OCI-LY7 (cell line): Measurements from ENCODE around the gene RCOR1. TPM values are rescaled to one million over a fixed set of nuclear protein-coding genes. Genes with fewer than 3 reads are reported as not detected.

ENCODE experiments used
- BruUV-seq: library from RNA; stranded (reverse); fragments of 400-500 nt; replicated peaks from 2 replicates; lab custom pipeline; 2021; lab: Mats Ljungman, UMichigan
- CTCF ChIA-PET: fragments of 300-600 bp; sonication (Branson Sonifier 250); formaldehyde crosslinking; loops from one replicate; lab custom pipeline; 2022; ENCODE audit warnings: antibody characterized with exemption; ENCODE audit not compliant: unreplicated experiment; lab: Charles Lee
- POLR2A ChIA-PET: fragments of 300-600 bp; sonication (Branson Sonifier 250); formaldehyde crosslinking; loops from one replicate; lab custom pipeline; 2022; ENCODE audit warnings: antibody characterized with exemption; lab: Charles Lee
- DNase-seq: peaks from one replicate; pipeline ENCODE4 v3.0.0-alpha.2; 2015; ENCODE audit warnings: low spot score
- H2AFZ ChIP-seq: fragments of 200-600 bp; sonication (generic), shearing (Covaris generic); 2 replicates; pipeline ENCODE4 v1.6.1; 2014; ENCODE audit warnings: mild to moderate bottlenecking, antibody characterized with exemption, low read length, moderate library complexity
- H3K27ac ChIP-seq: fragments of 200-600 bp; sonication (generic); 2 replicates; pipeline ENCODE4 v1.5.1; 2014; ENCODE audit warnings: mixed run types, low read depth, mild to moderate bottlenecking, moderate library complexity, low read length, inconsistent platforms; ENCODE audit not compliant: poor library complexity, severe bottlenecking
- H3K36me3 ChIP-seq: fragments of 200-600 bp; sonication (generic); 2 replicates; pipeline ENCODE4 v1.6.1; 2014; ENCODE audit warnings: mild to moderate bottlenecking, antibody characterized with exemption, low read length, moderate library complexity, mixed read lengths; ENCODE audit not compliant: insufficient read depth
- H3K4me1 ChIP-seq: fragments of 200-600 bp; sonication (generic); 2 replicates; pipeline ENCODE4 v1.5.1; 2014; ENCODE audit warnings: mild to moderate bottlenecking, low read length; ENCODE audit not compliant: insufficient read depth, poor library complexity, severe bottlenecking
- H3K4me2 ChIP-seq: fragments of 200-600 bp; sonication (generic); 2 replicates; pipeline ENCODE4 v1.6.1; 2014; ENCODE audit warnings: mild to moderate bottlenecking, low read length
- H3K4me3 ChIP-seq: fragments of 200-600 bp; sonication (generic); 2 replicates; pipeline ENCODE4 v1.5.1; 2014; ENCODE audit warnings: mild to moderate bottlenecking, low read depth, low read length; ENCODE audit not compliant: poor library complexity, severe bottlenecking
- H3K79me2 ChIP-seq: fragments of 200-600 bp; sonication (generic); 2 replicates; pipeline ENCODE4 v1.6.1; 2016; ENCODE audit warnings: low read depth, mild to moderate bottlenecking, low read length, moderate library complexity, mixed read lengths; ENCODE audit not compliant: insufficient read depth
- H3K9me2 ChIP-seq: fragments of 200-600 bp; sonication (generic); 2 replicates; pipeline ENCODE4 v1.6.1; 2016; ENCODE audit warnings: mild to moderate bottlenecking, low read length, mixed read lengths; ENCODE audit not compliant: insufficient read depth
- H3K9me3 ChIP-seq: fragments of 200-600 bp; sonication (generic); 2 replicates; pipeline ENCODE4 v1.6.1; 2014; ENCODE audit warnings: mild to moderate bottlenecking, mixed run types, low read length, mixed read lengths
- H4K20me1 ChIP-seq: fragments of 200-600 bp; sonication (generic); 2 replicates; pipeline ENCODE4 v1.6.1; 2014; ENCODE audit warnings: mild to moderate bottlenecking, antibody characterized with exemption, low read length, moderate library complexity, mixed read lengths; ENCODE audit not compliant: insufficient read depth
- CTCF ChIP-seq: fragments of 200-600 bp; sonication (generic); conservative IDR thresholded peaks from 2 replicates; pipeline ENCODE4 v1.5.1; 2014; ENCODE audit warnings: mild to moderate bottlenecking, antibody characterized with exemption, low read length, moderate library complexity, mixed read lengths
- EZH2phosphoT487 ChIP-seq: fragments of 200-600 bp; sonication (generic); IDR thresholded peaks from 2 replicates; pipeline ENCODE4 v1.6.1; 2018; ENCODE audit warnings: low read depth, borderline replicate concordance, mild to moderate bottlenecking, mixed run types, antibody characterized with exemption, low read length, moderate library complexity, mixed read lengths
- intact Hi-C: fragments of 100-400 bp; cut with micrococcal nuclease; formaldehyde crosslinking; loops from one replicate; pipeline ENCODE4 v1.10.0; 2022; ENCODE audit not compliant: unreplicated experiment
- total RNA-seq, 2 experiments: library from RNA; depleted of rRNA in 1 of 2; stranded (reverse); fragments of >200 nt in 1 of 2; shearing (Covaris generic) in 1 of 2; gene quantifications; 2 replicates each; pipeline ENCODE4 v1.2.3, GENCODE V29; 2014 to 2022

The RCOR1 gene
- total RNA-seq, 2 experiments from 2014 or later = 12.1 to 30.2 TPM

- TF ChIP-seq CTCF (no peak), EZH2phosphoT487 (no peak)
- intact Hi-C loops = no loop called here
- Histone ChIP-seq H3K36me3 (no peaks in the 10 kb centered on the region), H3K4me3 (peak overlapping the region; percentile 16), H3K27ac (no peak overlapping the region), H3K4me1 (peaks cover under 1% of the 10 kb centered on the region), H4K20me1 (no peaks in the 10 kb centered on the region), H2AFZ (no peak overlapping the region), H3K9me3 (no peaks in the 10 kb centered on the region), H3K9me2 (no peaks in the 10 kb centered on the region), H3K4me2 (peak overlapping the region; percentile 34; the same call in 1 of the 2 replicates), H3K79me2 (no peaks in the 10 kb centered on the region)
- no peak for DNase-seq
- POLR2A ChIA-PET = interaction anchor here (0.7 kb wide), 2 partner anchors 41 to 1292 kb away, joined by 6 to 8 read pairs; no protein-coding TSS in a partner anchor
- no TSS peak for BruUV-seq
- CTCF ChIA-PET = no interaction called here
Measured at GRCh38 chr14:102554821-102555819, 37.3 kb upstream of the RCOR1 start.

DNA sequence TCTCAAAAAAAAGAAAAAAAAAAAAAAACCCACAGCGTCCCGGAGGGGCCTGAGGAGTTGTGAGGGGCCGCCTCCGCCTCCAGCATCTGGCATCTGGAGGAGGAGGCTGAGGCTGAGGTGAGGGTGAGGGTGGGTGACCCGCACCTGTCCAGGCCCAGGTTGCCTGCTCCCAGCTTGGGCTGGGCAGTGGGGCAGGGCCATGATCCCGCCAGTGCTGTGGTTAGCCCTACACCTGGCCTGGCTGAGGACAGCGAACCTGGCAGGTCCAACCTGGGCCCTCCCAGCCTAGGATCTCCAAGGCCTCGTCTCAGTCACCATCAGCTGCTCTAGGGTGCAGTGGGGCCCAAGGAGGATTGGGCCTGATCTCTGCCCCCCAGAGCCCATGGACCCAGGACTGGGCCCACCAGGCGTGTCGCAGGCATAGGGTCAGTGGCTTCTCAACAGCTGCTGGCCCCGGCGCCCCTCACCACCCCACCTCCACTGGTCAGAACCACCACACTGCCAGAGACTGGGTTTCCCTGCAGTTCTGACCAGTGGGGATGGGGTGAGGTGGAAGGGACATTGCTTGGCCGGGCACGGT is 36.3 kb upstream of the RCOR1 start:
- BruUV-seq = no TSS peak
- intact Hi-C loops = no loop called here
- no peak overlapping the region for H3K4me2 ChIP-seq
- H3K27ac ChIP-seq = no peak overlapping the region
- no peaks in the 10 kb centered on the region for H3K9me2 ChIP-seq
- H3K79me2 ChIP-seq = no peaks in the 10 kb centered on the region
- H2AFZ ChIP-seq = no peak overlapping the region
- peaks cover 11% of the 10 kb centered on the region for H3K4me1 ChIP-seq
- H3K36me3 ChIP-seq = no peaks in the 10 kb centered on the region
- no peaks in the 10 kb centered on the region for H3K9me3 ChIP-seq
- ChIA-PET CTCF (no interaction called here), POLR2A (interaction anchor here (0.7 kb wide), 2 partner anchors 39 to 1293 kb away, joined by 6 to 8 read pairs; no protein-coding TSS in a partner anchor)
- no peak for DNase-seq
- no peak overlapping the region for H3K4me3 ChIP-seq
- no peak for TF ChIP-seq EZH2phosphoT487
- TF ChIP-seq CTCF = no peak
- no peaks in the 10 kb centered on the region for H4K20me1 ChIP-seq
